Esophagus muscularis mucosa (tissue), 4 donors: ENCODE measurements around the gene SDF4. TPM values are rescaled to one million over a fixed set of nuclear protein-coding genes. Genes with fewer than 3 reads are reported as not detected.
A peak's percentile ranks its signal among the peaks of the same experiment; 100 is the strongest.

ENCODE experiments used
- DNase-seq: peaks from one replicate; pipeline ENCODE4 v3.0.0-alpha.2; 2017; ENCODE audit errors: extremely low spot score
- H3K27ac ChIP-seq, 4 donors: fragments of 200-600 bp; sonication (generic); replicated peaks in 1 of 4; 1 replicate in 3 of 4; 2 replicates in 1 of 4; pipeline ENCODE4 v1.5.1; 2016 to 2019; ENCODE audit warnings: mild to moderate bottlenecking in 1 of 4
- H3K27me3 ChIP-seq, 4 donors: fragments of 200-600 bp; sonication (generic); one replicate each; pipeline versions ENCODE4 v1.5.1 to v1.6.0; 2016 to 2019
- H3K36me3 ChIP-seq, 4 donors: fragments of 200-600 bp; sonication (generic); one replicate each; pipeline ENCODE4 v1.5.1; 2016 to 2019
- H3K4me1 ChIP-seq, 4 donors: fragments of 200-600 bp; sonication (generic); one replicate each; pipeline ENCODE4 v1.5.1; 2016 to 2019
- H3K4me3 ChIP-seq, 4 donors: fragments of 200-600 bp; sonication (generic); 1 replicate in 2 of 4; 2 replicates in 2 of 4; pipeline ENCODE4 v1.5.1; 2016 to 2019; ENCODE audit warnings: mild to moderate bottlenecking in 4 of 4, moderate library complexity in 1 of 4
- H3K9me3 ChIP-seq, 4 donors: fragments of 200-600 bp; sonication (generic); 1 replicate in 3 of 4; 2 replicates in 1 of 4; pipeline ENCODE4 v1.5.1; 2016 to 2019
- EP300 ChIP-seq: sonication (generic); formaldehyde crosslinking; IDR thresholded peaks from one replicate; pipeline ENCODE4 v1.6.1; 2017; ENCODE audit warnings: antibody characterized with exemption
- POLR2A ChIP-seq: fragments of 450-650 bp; IDR thresholded peaks from one replicate; pipeline ENCODE4 v1.6.1; 2017; ENCODE audit warnings: antibody characterized with exemption, moderate library complexity, mild to moderate bottlenecking, low read depth
- POLR2AphosphoS5 ChIP-seq, 2 donors: sonication (generic); formaldehyde crosslinking; IDR thresholded peaks; one replicate each; pipeline ENCODE4 v1.6.1; 2017; ENCODE audit warnings: antibody characterized with exemption in 2 of 2
- WGBS: methylation state at CpG from one replicate; pipeline ENCODE4 v1.1.5; 2018; 5-methylcytosine and 5-hydroxymethylcytosine counted together
- intact Hi-C: fragments of 100-400 bp; cut with DNase I; formaldehyde crosslinking; loops from one replicate; pipeline ENCODE4 v1.15.1; 2023
- total RNA-seq, 4 donors: library from RNA; depleted of rRNA; stranded (reverse); fragments of >200 nt; gene quantifications; one replicate each; pipeline versions ENCODE4 v1.1.0 to v1.2.1, GENCODE V29; 2016
- TF ChIP-seq, protein P1 (sequence below), 3 experiments: fragments of 200-600 bp in 2 of 3; fragments of 450-650 bp in 1 of 3; sonication (generic) in 2 of 3; IDR thresholded peaks; one replicate each; pipeline ENCODE4 v1.5.1; 2017 to 2019; ENCODE audit warnings: antibody characterized with exemption in 3 of 3, mild to moderate bottlenecking in 2 of 3, moderate library complexity in 1 of 3

SDF4 gene, protein sequence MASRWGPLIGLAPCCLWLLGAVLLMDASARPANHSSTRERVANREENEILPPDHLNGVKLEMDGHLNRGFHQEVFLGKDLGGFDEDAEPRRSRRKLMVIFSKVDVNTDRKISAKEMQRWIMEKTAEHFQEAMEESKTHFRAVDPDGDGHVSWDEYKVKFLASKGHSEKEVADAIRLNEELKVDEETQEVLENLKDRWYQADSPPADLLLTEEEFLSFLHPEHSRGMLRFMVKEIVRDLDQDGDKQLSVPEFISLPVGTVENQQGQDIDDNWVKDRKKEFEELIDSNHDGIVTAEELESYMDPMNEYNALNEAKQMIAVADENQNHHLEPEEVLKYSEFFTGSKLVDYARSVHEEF
- total RNA-seq, result 100 to 1,000 TPM in 3 of 4 donors, 10 to 100 TPM in 1; 88.5 to 125 (median 107) TPM

DNA sequence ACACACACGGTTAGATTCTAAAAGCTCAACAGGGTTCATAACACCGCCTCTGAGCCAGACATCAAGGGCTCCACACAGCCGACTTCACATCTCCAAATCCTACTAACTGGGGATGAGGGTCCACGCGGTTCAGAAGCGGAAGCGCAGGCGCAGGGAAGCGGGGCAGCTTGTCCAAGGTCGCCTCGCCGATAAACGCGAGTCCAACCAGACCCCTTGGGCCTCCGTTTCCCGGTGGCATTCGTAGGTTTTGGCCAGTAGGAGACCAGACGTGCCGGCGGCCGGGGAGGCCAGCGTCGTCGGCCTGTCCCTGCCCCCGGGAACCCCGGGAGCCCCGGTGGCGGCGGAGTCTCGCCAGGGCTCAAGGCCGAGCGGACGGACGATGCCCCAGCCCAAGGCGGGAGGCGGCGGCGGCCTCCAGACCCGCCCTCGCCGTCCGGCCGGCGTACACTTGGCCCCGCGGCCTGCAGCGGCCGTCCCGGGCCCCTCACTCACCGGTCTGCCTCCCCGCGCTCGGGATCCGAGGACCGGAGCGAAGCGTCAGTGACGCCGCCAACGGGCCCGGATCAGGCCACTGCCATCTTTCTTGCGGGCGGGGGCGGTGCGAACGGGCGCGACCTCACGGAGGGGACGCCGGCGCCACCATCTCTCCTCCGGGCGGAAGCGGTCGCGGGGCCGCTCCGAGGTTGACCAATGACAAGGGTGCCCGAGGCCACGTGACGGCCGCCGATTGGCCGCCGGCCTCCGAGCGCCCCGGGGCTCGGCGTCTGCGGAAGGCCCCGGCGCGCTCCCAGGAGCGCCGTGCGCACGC is at the start of gene SDF4:
Gene SDF4, minus strand, starts transcription at position 602 of the 808 bp plus-strand sequence. CDS start 3,229 bp downstream, outside the sequence.
- no peaks in the 10 kb centered on the region for H3K9me3 ChIP-seq
- TF ChIP-seq EP300 (no peak), POLR2A (peak; percentile 48), POLR2AphosphoS5 (IDR thresholded peaks at IDR 0.05) (peak; percentile 73 to 76)
- intact Hi-C loops, result loop anchor here (5.0 kb wide), 2 partner anchors 41 to 109 kb away; partner anchors contain the start of gene UBE2J2
- WGBS, result 2% methylated on average over 19 of the region's 99 CpGs
- H3K27ac ChIP-seq, result peak within 1 kb of the TSS; percentile 89 to 97 (median 94)
- H3K4me1 ChIP-seq, result peaks cover 32 to 68% (median 50%) of the 10 kb centered on the region in 4 donors
- peak; percentile 99 for DNase-seq
- peak within 1 kb of the TSS; percentile 81 to 98 (median 92) for H3K4me3 ChIP-seq
- H3K27me3 ChIP-seq, result no peaks in the 10 kb centered on the region
- H3K36me3 ChIP-seq, result peaks cover 16 to 46% (median 33%) of the 10 kb centered on the region in 4 donors

DNA sequence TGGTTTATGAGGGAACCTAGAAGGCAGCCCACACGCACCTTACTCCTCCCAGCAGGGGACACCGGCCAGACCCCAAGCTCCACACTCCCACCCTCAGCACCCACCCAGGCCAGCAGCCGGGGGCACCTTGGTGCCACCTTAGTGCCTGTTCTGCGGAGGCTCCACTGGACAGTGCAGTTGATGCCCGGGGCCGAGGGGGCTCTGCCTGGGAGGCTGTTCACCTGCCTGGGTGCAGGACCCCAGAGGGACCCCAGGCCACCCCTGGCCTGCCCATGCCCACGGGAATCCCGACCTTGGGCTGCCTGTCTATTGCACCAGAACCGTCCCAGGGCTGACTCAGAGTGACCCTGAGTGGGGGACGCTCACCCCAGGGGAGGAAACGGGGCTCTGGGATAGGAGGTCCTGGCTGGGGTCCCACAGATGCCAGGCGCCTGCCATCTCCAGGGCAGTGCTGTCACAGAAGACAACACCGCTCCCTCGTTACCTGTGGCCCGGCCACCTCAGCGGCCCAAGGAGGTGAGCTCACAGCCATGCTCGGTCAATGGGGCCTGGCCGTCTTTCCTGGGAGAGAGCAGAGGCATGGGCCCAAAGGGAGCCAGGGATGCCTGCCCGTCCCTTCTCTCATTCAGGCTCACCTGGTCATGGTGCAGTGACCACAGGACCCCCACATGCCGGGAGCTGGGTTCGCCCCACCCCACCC is 49.1 kb upstream of the SDF4 start:
- Histone ChIP-seq H3K27me3 (peaks cover 0 to 17% (median 0%) of the 10 kb centered on the region in 4 donors), H3K36me3 (no peaks in the 10 kb centered on the region), H3K9me3 (no peaks in the 10 kb centered on the region), H3K4me1 (peaks cover 0 to 6% (median 0%) of the 10 kb centered on the region in 4 donors), H3K4me3 (no peak overlapping the region), H3K27ac (no peak overlapping the region)
- intact Hi-C loops, result no loop called here
- WGBS, result 89% methylated on average over 5 of the region's 21 CpGs
- TF ChIP-seq EP300, result no peak
- no peak for TF ChIP-seq POLR2AphosphoS5 (IDR thresholded peaks at IDR 0.05)
- TF ChIP-seq POLR2A, result no peak
- TF ChIP-seq, protein P1, sequence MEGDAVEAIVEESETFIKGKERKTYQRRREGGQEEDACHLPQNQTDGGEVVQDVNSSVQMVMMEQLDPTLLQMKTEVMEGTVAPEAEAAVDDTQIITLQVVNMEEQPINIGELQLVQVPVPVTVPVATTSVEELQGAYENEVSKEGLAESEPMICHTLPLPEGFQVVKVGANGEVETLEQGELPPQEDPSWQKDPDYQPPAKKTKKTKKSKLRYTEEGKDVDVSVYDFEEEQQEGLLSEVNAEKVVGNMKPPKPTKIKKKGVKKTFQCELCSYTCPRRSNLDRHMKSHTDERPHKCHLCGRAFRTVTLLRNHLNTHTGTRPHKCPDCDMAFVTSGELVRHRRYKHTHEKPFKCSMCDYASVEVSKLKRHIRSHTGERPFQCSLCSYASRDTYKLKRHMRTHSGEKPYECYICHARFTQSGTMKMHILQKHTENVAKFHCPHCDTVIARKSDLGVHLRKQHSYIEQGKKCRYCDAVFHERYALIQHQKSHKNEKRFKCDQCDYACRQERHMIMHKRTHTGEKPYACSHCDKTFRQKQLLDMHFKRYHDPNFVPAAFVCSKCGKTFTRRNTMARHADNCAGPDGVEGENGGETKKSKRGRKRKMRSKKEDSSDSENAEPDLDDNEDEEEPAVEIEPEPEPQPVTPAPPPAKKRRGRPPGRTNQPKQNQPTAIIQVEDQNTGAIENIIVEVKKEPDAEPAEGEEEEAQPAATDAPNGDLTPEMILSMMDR (IDR thresholded peaks at IDR 0.05), result no peak
- DNase-seq, result no peak

DNA sequence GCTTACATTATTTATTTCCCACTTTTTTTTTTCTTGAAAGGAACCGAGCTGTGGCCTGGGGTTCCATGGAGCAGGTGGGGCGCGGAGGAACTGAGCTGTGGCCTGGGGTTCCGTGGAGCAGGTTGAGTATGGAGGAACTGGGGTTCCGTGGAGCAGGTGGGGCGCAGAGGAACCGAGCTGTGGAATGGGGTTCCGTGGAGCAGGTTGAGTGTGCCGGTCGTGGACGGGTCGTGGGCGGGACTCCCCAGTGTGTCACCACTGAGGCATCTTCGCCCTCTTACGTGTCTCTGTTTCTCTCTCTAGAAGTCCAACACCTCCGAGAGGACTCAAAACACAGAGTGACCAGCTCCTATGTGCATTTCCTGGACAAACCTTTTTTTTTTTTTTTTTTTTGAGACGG is 47.2 kb upstream of the SDF4 start:
- intact Hi-C loops, result no loop called here
- DNase-seq, result no peak
- H3K4me3 ChIP-seq, result no peak overlapping the region
- no peak overlapping the region for H3K27ac ChIP-seq
- H3K36me3 ChIP-seq, result no peaks in the 10 kb centered on the region
- WGBS, result 94% methylated on average over 17 of the region's 17 CpGs
- no peak for TF ChIP-seq POLR2AphosphoS5 (IDR thresholded peaks at IDR 0.05)
- no peak for TF ChIP-seq POLR2A
- TF ChIP-seq EP300, result no peak
- TF ChIP-seq, protein P1 (IDR thresholded peaks at IDR 0.05), result no peak
- peaks cover 9 to 24% (median 11%) of the 10 kb centered on the region in 4 donors for H3K4me1 ChIP-seq
- no peaks in the 10 kb centered on the region for H3K9me3 ChIP-seq
- no peaks in the 10 kb centered on the region for H3K27me3 ChIP-seq

DNA sequence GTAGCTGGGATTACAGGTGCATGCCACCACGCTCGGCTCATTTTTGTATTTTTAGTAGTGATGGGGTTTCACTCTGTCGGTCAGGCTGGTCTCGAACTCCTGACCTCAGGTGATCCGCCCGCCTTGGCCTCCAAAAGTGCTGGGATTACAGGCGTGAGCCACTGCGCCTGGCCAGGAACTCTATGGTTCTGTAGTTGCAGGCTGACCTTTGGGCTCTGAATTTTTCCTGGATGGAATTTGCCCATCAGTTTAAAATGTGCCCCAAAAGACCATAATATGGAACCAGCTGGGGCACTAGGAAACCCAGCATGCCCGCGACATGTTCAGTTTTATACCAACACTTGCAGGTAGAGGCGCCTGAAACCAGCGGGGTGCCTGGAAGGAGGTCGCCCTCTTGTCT is 46.8 kb upstream of the SDF4 start:
- Histone ChIP-seq H3K4me3 (no peak overlapping the region), H3K9me3 (no peaks in the 10 kb centered on the region), H3K27ac (no peak overlapping the region), H3K4me1 (peaks cover 9 to 25% (median 11%) of the 10 kb centered on the region in 4 donors), H3K27me3 (no peaks in the 10 kb centered on the region), H3K36me3 (no peaks in the 10 kb centered on the region)
- WGBS, result 98% methylated on average over 13 of the region's 13 CpGs
- TF ChIP-seq POLR2AphosphoS5 (IDR thresholded peaks at IDR 0.05) (no peak), POLR2A (no peak), EP300 (no peak)
- TF ChIP-seq, protein P1 (IDR thresholded peaks at IDR 0.05), result no peak
- intact Hi-C loops, result no loop called here
- DNase-seq, result no peak
